Stimulated activated CD4-positive, alpha-beta T cell treated with anti-CD3 and anti-CD28 coated beads, Interleukin-12 subunit alpha, Interleukin-12 subunit beta, amount 100 ng/mL, for 24 hours (primary cell): ENCODE data around the gene RAB8B.
A peak's percentile ranks its signal among the peaks of the same experiment; 100 is the strongest.

Experiments used
- DNase-seq, 2 experiments: peaks; one replicate each; pipeline ENCODE4 v3.0.0-alpha.2; 2020; ENCODE audit warnings: low read depth in 2 of 2

Gene RAB8B

DNA sequence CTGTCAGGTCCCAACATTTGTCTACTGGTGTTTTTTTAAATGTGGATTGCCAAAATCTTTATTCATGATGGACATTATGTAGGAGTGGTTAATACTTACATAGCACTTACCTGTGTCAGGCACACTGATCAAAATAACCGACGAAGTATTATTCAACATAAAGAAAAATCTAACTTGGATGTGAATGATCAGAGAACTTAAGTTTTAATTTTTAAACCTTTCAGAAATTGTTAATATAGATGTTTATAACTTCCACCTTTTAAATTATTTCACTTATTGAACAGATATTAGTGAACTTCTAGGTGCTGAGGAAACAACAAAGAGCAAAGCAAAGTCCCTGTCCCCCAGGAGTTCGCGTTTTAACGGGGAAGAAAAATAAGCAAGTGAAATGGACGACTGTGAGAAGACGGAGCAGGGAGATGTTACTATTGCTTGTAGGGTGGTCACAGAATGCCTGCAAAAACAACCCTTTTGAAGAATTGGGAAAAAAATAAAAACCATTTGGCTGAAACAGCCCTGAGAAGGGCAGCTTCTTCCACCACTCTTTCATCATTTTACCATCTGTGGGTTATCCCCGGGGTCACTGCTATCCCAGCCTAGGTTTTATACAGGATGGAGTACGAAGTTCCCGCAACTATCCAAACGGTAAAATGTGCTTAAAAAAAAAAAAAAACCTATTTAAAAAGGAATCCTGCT, 87.1 kb downstream of the RAB8B start:
- no peak for DNase-seq

DNA sequence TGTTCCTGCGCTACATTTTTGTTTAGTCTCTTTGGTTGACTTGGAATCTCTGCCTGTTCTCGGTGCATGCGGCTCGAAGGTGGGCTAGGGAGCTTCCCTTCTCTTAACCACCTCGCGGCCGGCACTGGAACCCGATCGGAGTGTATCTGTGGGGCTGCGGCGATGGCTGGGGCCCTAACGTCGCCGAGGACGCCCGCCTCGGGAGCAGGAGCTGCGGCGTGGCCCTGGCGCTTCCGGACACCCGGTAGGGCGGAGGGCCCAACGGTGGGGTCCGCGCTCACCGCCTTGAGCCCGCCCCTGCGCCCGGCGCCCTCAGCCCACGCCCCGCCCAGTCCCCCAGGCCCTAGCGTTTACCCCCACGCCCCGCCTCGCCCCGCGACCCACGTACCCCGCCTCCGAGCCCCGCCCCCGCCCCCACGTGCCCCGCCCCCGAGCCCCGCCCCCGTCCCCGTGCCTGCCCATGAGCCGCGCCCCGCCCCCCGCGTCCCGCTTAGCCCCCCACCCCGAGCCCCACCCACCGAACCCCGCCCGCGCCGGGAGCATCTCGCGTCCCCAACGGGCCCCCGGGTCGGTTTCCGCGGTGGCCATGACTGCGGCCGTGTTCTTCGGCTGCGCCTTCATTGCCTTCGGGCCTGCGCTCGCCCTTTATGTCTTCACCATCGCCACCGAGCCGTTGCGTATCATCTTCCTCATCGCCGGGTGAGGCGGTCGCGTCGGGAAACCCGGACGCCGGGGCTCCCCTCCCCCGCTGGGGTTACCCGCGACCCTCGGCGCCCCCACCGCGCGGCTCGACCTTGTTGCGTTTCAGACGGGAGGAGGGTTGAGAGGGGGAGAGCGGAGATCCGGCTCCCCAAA, 87.9 kb downstream of the RAB8B start, which contains the start of gene APH1B:
Gene APH1B (plus strand): TSS at position 568 of the 855 bp plus-strand sequence. CDS start 19 bp downstream, at position 587.
- peak; percentile 49 to 68 for DNase-seq

DNA sequence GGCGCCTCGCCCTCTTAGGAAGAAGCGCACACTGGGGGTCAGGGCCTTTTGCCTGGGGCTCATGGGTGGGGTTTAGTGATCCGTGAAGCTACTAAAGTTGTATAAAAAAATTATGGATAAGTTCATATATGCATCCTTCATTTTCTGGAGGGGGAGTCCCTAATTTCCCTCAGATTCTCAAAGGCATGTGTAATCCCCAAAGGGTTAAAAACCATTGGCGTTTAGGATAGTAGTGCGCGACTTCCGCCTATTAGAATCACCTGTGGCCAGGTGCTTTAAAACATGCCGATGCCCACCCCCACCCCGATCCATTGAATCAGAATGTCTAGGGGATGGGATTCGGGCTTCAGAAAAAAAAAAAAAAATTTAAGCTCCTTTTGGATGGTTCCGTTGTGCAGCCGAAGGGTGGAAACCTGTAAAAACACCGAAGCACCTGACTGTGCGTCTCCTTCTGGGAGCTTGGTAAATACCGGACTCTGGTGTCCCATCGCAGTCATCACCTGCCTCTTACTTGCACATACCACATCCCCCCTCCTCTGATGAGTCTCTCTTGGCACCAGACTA, 88.6 kb downstream of the RAB8B start:
- no peak for DNase-seq

DNA sequence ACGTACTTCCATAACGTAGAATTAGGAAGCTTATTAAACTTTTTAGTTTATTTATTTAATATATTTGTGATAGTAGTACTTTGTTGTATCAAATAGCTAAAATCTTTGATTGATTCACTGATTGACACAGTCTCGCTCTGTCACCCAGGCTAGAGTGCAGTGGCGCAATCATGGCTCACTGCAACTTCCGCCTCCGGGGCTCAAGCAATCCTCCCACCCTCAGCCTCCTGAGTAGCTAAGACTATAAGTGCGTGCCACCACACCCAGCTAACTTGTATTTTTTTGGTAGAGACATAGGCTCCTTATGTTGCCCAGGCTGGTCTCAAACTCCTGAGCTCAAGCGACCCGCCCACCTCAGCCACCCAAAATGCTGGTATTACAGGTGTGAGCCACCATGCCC, 93.7 kb downstream of the RAB8B start:
- no peak for DNase-seq

DNA sequence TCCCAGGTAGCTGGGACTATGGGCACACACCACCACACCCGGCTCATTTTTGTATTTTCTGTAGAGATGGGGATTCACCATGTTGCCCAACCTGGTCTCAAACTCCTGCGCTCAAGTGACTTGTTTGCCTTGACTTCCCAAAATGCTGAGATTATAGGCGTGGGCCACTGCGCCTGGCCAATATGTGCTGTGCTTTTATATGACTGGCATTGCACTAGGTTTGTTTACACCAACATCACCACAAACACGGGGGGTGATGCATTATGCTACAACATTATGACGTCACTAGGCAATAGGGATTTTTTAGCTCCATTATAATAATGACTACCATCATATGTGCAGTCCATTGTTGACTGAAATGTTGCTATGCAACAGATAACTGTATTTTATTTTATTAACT, 94.9 kb downstream of the RAB8B start:
- DNase-seq, result no peak

DNA sequence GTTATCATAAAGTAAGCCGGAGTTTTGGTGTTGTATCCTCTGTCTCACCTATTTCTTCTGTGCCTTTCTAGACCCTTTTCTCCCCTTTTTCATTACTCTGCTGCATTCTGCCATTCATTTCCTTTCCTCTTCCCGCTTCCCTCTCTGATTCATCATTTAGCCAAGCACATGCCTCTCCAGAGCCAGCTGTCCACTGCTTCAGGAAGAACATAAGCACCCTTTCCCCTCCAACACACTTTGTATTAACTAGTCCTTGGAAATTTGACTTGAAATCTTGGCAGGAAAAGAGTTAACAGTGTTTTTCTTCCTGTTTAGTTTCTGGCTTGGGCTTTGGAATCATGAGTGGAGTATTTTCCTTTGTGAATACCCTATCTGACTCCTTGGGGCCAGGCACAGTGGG, 97.7 kb downstream of the RAB8B start:
- DNase-seq, result no peak

DNA sequence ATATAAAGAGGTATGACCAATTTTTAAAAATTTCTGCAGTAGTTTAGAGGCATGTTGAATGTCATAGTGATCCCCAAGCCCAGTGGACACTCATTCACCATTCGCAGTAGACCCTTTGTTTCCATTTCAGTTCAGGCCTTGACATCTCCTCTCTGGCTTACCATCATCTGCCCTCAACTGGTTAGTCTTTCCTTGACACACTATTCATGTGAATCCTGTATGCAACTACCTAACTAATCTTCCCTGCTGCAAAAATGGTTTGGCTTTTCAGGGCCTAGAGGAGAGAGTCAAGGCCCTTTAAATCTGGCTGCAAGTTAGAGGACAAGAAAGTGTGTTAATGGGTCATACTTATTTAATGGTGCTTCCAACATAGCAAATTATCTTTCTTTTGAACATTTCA, 98.9 kb downstream of the RAB8B start:
- no peak for DNase-seq

DNA sequence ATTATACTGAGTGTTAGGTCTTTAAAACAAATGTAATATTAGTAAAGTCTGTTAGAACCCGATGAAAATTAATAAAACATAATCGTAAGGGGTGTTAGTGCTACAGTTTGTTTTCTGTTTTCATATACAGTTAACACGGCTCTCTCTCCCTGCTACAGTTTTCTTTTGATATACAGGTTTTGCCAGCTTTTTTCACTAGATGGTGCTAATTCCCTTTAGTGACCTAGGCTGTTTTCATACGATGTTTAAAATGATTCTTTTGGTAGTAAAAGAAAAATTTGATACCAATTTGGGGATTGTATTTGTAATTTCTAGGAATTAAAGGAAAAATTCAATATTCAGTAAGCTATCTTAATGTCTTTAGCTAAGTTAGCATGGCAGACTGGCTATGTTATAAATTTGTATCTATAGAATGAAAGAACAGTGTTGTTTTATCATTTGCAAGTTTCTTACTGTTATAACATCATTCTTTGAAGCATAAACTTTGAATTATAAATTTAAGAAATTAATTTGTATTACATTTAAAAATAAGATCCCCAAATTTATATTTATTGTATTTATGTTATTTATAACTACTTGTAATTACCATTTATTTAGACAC, 99.5 kb downstream of the RAB8B start:
- DNase-seq, result no peak

DNA sequence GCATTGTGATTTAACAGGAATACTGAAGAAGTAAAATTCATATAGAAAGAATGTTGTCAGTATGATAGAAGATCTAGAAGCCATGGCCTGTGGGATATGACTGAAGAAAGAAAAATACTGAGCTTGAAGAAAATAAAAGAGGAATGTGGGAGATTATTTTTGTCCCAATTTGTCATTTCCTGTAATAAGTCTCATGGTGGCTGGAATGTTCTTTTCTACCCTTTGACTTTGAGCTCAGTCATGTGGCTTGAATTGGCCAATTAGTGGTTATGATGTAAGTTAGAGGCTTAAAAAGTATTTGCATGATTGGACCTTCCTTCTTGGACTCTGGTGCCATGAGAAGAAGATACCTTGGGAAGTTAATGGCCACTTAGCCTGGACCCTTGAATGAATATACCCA, 102.1 kb downstream of the RAB8B start:
- no peak for DNase-seq

DNA sequence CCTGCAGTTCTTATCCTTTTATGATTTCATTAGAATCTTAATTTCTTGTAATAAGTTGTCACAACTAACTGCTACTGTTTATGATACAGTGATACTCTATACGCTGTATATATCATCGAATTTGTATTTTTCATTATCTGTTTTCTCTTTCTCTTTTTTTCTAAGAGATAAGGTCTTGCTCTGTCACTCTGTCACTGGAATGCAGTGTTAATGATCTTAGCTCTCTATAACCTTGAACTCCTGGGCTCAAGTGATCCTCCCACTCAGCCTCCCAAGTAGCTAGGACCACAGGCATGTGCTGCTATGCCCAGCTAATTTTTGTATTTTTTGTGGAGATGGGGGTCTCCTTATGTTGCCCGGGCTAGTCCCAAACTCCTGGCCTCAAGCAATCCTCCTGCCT, 102.8 kb downstream of the RAB8B start:
- no peak for DNase-seq

DNA sequence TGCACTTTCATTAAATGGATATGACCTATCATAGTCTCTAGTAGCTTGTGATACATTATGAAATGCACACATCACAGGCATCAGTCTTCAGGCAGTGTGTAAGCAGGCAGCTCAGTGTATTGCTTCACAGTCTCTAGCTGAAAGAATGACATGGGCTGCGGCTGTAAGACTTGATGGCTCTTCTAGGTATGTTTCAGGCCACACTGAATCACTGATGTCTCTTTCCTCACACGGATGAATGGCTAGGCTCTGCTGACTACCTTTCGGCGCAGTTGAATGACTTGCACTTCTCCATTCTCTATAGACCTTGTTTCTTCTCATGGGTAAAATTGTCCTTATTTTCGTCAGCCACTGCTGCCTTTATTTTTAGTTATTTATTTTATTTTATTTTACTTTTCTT, 103.4 kb downstream of the RAB8B start:
- no peak for DNase-seq

DNA sequence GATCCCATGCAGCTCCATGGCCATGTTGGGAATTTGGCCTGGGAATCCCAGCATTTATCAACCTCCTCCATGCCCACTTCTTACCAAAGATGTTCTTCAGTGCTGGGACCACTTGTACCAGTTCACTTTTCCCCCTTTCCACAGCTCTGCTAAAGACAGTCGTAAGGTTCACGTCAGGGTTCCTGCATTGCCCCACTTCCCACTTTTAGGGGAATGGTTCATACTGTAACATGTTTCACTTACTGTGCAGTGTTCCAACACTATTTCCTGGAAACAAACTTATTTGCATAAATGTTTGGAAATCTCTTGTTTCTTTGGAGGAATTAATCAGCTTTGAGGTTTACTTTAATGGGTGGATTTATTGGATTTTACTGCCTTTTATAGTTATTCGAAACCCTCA, 105.0 kb downstream of the RAB8B start:
- no peak for DNase-seq

DNA sequence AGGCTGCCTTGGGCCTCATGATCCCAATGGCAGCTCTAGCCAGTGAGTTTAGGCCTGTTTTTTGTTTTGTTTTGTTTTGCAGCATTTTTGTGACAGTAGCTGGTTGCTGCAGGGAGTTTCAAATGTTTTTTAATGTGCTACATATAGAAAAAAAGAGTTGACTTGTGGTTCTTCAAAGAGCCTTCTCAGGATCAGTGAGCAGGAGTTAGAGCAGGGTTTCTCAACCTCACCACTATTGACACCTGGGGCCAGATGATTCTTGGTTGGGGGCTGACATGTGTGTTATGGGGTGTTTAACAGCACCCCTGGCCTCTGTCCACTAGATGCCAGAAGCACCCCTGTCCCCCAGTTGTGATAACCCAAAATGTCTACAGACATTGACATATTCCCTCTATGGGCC, 105.9 kb downstream of the RAB8B start:
- no peak for DNase-seq

DNA sequence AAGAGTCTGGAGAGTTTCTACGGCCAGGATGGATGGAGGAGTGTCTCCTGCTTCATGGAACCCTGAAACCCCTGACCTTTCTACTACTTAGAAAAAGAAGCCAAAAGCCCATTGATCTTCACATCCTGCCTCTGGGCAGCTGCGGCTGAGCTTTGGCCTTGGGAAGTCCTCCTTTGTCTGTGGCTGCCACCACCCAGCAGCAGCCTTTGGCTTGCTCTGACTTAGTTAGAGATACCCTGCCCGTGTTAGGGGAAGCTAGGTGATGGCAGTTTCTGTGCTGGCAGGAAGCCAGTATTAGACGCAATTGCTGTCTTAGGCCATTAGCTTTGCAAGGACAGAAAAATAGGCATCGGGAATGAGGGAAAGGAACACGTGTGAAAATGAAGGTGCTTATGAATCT, 106.8 kb downstream of the RAB8B start:
- no peak for DNase-seq

DNA sequence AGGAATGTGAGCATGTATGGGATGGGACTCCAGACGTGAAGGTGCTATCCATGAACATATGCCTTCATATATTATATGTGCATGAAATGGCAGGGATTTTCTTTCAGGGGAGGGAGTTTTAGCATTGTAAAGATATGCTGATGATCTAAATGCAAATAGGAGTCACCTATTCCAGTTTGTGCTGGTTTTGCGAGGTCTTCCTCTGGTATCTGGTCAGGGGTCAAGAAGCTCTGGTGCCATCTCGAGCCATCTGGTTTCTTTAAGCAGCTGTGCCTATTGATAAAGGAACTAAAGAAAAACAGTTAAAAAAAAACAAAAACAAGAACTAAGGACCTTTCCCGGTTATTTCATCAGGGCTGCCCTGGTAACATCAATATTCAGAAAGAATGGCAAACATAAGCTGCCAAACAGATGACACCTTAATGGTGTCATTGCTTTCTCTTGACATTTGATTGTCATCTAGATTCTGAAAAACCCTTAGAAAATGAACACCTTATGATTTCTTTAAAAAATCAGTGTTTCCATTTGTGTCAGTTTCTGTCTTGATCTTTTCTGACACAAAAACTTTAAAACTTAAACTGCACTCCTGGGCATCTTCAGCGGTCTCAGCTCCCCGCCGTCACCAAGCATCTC, 110.7 kb downstream of the RAB8B start:
- DNase-seq, result no peak

DNA sequence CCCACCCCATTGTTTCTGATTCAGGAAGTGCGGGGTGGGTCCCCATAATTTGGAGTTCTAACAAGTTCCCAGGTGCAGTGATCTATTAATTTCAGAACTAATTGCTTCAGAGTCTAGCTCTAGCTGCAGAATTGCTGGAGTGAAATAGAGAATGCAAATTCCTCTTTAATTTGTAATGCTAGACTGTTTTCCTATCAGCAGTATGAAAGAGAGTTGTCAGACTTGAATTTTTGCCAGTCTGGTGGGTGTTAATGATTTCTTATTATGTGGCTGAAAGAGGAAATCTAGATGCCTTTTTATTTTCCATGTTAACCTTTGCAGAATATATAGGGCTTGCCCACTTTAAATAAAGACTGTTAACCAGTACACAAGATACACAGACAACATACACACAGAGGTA, 111.7 kb downstream of the RAB8B start:
- DNase-seq, result no peak

DNA sequence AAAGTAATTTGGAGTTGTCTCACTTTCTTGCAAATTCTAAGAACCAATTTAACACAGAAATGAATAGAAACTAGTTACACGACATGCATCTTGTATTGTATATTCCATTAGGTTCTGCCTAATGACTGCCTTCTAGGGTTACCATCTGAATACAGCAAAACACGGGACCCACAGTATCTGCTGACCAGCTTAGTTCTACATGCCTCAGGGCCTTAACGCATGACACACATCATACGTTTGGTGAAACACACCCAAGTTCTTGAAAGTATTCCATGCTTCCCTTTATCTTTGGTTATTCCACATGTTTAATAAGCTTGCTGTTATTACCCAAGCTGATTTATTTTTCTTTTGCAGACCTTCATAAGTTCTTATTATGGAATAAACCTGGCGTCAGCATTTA, 115.9 kb downstream of the RAB8B start:
- DNase-seq, result no peak

DNA sequence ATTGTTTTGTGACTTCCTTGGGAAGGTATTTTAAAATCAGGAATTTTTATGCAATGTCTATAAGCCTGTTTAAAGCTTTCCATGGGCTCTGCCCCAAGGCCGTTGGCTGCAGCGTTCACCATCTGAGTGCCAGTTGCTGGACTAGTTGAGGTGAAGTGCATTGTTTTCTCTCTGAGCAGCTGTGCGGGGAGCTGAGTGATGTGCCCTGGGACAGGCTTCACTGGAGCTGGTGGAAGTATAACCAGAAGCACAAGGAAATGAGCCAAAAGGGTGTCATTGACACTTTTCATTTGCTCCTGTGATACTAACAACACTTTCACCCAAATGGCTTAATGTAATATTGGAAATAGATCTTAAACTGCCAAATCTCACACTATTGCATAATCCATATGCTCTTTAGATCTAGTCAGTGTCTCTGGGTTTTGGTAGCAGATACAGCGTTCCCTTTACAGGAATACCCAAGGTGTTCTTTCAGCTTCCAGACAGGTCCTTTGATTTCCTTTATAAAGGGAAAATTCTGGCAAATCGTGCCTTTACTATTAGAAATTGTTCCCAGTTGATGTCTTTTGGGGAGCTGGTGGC, 117.2 kb downstream of the RAB8B start:
- no peak for DNase-seq

DNA sequence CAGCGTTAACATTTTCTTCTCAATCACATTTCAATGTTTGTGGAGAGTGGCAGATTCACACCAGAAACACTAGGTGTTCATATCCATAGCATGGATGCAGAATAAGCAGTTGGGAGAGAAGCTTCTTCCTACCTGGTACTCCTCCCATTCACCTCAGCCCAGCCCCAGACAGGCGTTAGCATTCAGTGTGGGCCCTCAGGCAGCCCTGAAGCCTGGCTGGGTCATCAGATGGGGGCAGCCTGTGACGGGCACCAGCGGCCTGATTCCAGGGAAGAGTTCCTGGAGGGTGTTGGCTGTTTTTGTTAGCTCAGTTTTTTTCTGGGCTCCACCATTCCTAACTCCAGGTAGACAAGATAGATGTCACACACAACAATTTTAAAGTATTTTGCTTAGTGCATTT, 119.1 kb downstream of the RAB8B start:
- no peak for DNase-seq

DNA sequence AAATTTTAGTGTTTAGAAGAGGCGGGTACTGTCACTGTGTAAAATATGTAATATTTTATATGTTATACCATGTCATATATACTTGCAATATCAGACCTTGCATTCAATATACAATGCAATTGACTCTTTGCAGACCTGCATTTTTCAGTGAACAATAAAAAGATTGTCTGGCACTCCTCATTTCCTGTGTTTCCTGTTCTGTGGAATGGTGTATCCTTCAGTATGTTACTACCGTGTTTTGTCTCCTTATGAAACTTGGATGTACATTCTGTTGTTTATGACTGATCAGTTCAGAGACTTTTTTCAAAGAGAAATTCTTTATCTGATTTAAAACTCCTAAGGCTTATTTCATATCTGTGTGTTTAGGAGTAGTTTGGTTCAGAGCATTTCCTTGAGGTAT, 119.5 kb downstream of the RAB8B start:
- DNase-seq, result no peak

DNA sequence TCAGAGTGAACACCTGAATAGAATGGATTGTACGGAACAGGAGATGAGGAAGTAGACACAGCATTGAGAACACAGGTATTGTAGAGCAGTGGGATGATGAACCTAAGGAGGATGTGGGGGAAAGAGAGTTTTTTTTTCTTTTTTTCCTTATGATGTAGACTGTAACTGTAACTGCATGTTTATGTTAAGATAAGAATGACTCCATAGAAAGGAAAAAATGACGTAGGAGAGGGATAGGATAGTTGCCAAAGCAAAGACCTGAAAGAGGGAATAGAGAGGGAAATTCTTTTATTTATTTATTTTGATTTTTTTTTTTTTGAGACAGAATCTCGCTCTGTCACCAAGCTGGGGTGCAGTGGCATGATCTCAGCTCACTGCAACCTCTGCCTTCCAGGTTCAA, 121.2 kb downstream of the RAB8B start:
- DNase-seq, result no peak

DNA sequence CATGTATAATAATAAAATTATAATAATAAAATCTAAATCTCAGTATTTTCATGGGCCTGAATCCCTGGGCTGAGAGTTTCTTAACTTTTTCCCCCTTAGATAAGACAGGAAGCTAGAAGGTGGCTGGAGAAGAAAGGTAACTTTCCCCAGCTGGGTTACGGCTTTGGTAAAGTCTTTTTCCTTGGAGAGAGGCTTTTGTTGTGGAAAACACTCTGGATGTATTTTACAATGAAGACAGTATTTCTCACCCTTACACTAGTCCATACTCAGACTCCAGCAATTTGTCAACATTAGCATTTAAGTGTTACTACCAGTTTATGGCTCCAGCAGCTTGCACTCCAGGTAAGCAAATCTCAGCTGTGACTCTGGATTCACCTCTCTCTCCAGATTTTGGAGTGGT, 122.9 kb downstream of the RAB8B start:
- no peak for DNase-seq
